ENCODE data around the gene UBL7.
A peak's percentile ranks its signal among the peaks of the same experiment; 100 is the strongest.
"Not testable (repeated sequence)": the region's sequence is repeated elsewhere in the genome, so short reads cannot be mapped to it uniquely, and the experiment has no call there.

UBL7 gene

DNA sequence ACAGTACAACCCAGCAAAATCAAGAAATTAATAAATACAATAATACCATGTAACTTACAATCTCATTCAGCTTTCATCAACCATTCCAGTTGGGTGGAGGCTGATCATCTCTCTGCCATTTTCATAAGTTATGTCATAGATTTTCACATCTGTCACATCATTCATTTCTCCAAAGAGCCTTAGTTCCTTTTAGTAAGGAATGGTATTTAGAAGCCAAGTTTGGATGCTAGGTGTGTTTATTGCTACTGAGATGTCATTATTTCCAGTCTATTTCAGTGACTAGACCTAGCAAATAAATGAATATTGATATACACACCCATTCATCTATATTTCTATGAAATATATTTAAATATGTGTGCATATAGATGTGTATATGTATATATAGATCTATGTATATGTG lies 2.7 kb upstream of the UBL7 start:
- TF ChIP-seq, protein P1, sequence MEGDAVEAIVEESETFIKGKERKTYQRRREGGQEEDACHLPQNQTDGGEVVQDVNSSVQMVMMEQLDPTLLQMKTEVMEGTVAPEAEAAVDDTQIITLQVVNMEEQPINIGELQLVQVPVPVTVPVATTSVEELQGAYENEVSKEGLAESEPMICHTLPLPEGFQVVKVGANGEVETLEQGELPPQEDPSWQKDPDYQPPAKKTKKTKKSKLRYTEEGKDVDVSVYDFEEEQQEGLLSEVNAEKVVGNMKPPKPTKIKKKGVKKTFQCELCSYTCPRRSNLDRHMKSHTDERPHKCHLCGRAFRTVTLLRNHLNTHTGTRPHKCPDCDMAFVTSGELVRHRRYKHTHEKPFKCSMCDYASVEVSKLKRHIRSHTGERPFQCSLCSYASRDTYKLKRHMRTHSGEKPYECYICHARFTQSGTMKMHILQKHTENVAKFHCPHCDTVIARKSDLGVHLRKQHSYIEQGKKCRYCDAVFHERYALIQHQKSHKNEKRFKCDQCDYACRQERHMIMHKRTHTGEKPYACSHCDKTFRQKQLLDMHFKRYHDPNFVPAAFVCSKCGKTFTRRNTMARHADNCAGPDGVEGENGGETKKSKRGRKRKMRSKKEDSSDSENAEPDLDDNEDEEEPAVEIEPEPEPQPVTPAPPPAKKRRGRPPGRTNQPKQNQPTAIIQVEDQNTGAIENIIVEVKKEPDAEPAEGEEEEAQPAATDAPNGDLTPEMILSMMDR (IDR thresholded peaks at IDR 0.05; ENCODE audit: insufficient read depth, low read length, poor library complexity, severe bottlenecking): no peak
- Histone ChIP-seq H3K36me3 (ENCODE audit: control insufficient read depth, insufficient read depth, low read length) (peaks cover 5% of the 10 kb centered on the region), H3K27me3 (replicated peaks; ENCODE audit: control insufficient read depth, insufficient read depth, low read length) (no peaks in the 10 kb centered on the region), H3K4me3 (replicated peaks; ENCODE audit: low read depth, low read length) (peak overlapping the region; percentile 97)
- no peak for DNase-seq (ENCODE audit: extremely low read depth, insufficient read length)

GRCh38 chr15:74461847-74462511 lies 1.0 kb upstream of the UBL7 start:
- Histone ChIP-seq H3K4me3 (replicated peaks; ENCODE audit: low read depth, low read length) (peak overlapping the region; percentile 97), H3K36me3 (ENCODE audit: control insufficient read depth, insufficient read depth, low read length) (0 out of 2 replicates have a peak, but pooled peaks cover 2% of the 10 kb centered on the region), H3K27me3 (replicated peaks; ENCODE audit: control insufficient read depth, insufficient read depth, low read length) (no peaks in the 10 kb centered on the region)
- TF ChIP-seq, protein P1 (IDR thresholded peaks at IDR 0.05; ENCODE audit: insufficient read depth, low read length, poor library complexity, severe bottlenecking): no peak
- no peak for DNase-seq (ENCODE audit: extremely low read depth, insufficient read length)

DNA sequence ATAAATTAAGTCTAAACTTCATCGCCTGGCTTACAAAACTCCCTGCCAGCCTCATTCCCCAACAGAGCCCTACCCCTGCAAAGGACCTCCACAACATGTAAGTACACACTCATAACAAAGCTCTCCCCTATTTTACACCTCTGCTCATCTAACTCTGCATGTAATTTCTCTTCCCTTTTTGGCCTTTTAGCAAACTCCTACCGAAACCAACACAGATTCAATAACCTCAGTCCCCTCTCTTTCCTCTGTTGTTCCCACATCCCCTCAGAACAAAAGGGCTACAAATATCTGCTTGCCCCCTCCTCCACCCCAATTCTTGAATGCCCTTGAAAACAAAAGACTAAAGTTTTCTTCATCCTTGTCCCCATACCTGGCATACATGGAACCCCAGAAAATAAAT lies 662 bp downstream of the UBL7 start:
- TF ChIP-seq, protein P1 (IDR thresholded peaks at IDR 0.05; ENCODE audit: insufficient read depth, low read length, poor library complexity, severe bottlenecking): no peak
- H3K4me3 ChIP-seq (replicated peaks; ENCODE audit: low read depth, low read length): peak overlapping the region; percentile 97
- peak; percentile 28 for DNase-seq (ENCODE audit: extremely low read depth, insufficient read length)
- peaks cover 6% of the 10 kb centered on the region for H3K36me3 ChIP-seq (ENCODE audit: control insufficient read depth, insufficient read depth, low read length)
- no peaks in the 10 kb centered on the region for H3K27me3 ChIP-seq (replicated peaks; ENCODE audit: control insufficient read depth, insufficient read depth, low read length)

DNA sequence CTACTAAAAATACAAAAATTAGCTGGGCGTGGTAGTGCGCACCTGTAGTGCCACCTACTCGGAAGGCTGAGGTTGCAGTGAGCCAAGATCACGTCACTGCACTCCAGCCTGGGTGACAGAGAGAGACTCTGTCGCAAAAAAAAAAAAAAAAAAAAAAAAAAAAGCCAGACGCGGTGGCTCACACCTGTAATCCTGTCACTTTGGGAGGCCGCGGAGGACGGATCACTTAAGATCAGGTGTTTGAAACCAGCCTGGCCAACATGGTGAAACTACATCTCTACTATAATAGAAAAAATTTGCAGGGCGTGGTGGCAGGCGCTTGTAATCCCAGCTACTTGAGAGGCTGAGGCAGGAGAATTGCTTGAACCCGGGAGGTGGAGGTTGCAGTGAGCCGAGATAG lies 1.2 kb downstream of the UBL7 start:
- not testable (repeated sequence) for H3K27me3 ChIP-seq (replicated peaks; ENCODE audit: control insufficient read depth, insufficient read depth, low read length); DNase-seq (ENCODE audit: extremely low read depth, insufficient read length); H3K36me3 ChIP-seq (ENCODE audit: control insufficient read depth, insufficient read depth, low read length)
- H3K4me3 ChIP-seq (replicated peaks; ENCODE audit: low read depth, low read length): peak overlapping the region; percentile 97

- TF ChIP-seq, protein P1 (IDR thresholded peaks at IDR 0.05; ENCODE audit: insufficient read depth, low read length, poor library complexity, severe bottlenecking): no peak
- Histone ChIP-seq H3K4me3 (replicated peaks; ENCODE audit: low read depth, low read length) (no peak overlapping the region), H3K36me3 (ENCODE audit: control insufficient read depth, insufficient read depth, low read length) (peaks cover 6% of the 10 kb centered on the region), H3K27me3 (replicated peaks; ENCODE audit: control insufficient read depth, insufficient read depth, low read length) (no peaks in the 10 kb centered on the region)
- DNase-seq (ENCODE audit: extremely low read depth, insufficient read length): no peak
These were observed 2.5 kb downstream of the UBL7 start for GRCh38 chr15:74458473-74458872.

- H3K36me3 ChIP-seq (ENCODE audit: control insufficient read depth, insufficient read depth, low read length): peaks cover 11% of the 10 kb centered on the region
- not testable (repeated sequence) for DNase-seq (ENCODE audit: extremely low read depth, insufficient read length)
These were observed 3.9 kb downstream of the UBL7 start for GRCh38 chr15:74457036-74457435.

More at GRCh38 chr15:74457036-74457435, 3.9 kb downstream of the UBL7 start:
- not testable (repeated sequence) for H3K27me3 ChIP-seq (replicated peaks; ENCODE audit: control insufficient read depth, insufficient read depth, low read length); H3K4me3 ChIP-seq (replicated peaks; ENCODE audit: low read depth, low read length)
